ENCODE results near the gene CAMTA1.

Gene CAMTA1

DNA sequence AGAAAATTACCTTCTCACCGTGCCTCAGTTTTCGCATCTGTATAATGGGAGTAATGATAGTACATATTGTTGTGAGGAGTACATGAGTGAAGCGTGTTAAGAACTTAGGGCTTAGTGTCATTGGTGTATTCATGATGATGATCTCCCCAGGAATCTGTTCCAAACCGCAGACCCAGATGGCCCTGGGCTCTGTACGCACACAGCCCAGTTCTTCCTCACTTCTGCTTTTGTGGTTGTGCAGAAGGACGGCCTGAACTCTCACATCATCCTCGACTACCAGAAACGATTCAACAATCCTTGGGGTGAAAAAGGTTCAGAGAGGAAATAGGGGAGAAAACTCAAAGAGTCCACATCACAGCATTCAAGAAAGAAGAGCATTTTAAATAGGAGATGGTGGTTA, 323.0 kb downstream of the CAMTA1 start:
- no peaks in the 10 kb centered on the region for H3K36me3 ChIP-seq (ENCODE audit: control insufficient read depth, insufficient read depth, low read length)
- no peaks in the 10 kb centered on the region for H3K9me3 ChIP-seq (ENCODE audit: control insufficient read depth, low read length)
- H3K4me3 ChIP-seq (ENCODE audit: insufficient read depth, low read depth, low read length): no peak overlapping the region
- H3K27ac ChIP-seq (ENCODE audit: insufficient read depth, low read depth, low read length, poor library complexity, severe bottlenecking): no peak overlapping the region
- no peaks in the 10 kb centered on the region for H3K27me3 ChIP-seq (ENCODE audit: control insufficient read depth, insufficient read depth, low read length, poor library complexity, severe bottlenecking)
- 92 to 97% methylated on average over 8 of the region's 8 CpGs for WGBS, 2 experiments
- peaks cover 4% of the 10 kb centered on the region for H3K4me1 ChIP-seq (ENCODE audit: control insufficient read depth, insufficient read depth, low read length)

GRCh38 chr1:7109901-7110300, 324.6 kb downstream of the CAMTA1 start:
- Histone ChIP-seq H3K36me3 (ENCODE audit: control insufficient read depth, insufficient read depth, low read length) (no peaks in the 10 kb centered on the region), H3K4me1 (ENCODE audit: control insufficient read depth, insufficient read depth, low read length) (peaks cover 4% of the 10 kb centered on the region), H3K4me3 (ENCODE audit: insufficient read depth, low read depth, low read length) (no peak overlapping the region), H3K27ac (ENCODE audit: insufficient read depth, low read depth, low read length, poor library complexity, severe bottlenecking) (no peak overlapping the region), H3K9me3 (ENCODE audit: control insufficient read depth, low read length) (no peaks in the 10 kb centered on the region), H3K27me3 (ENCODE audit: control insufficient read depth, insufficient read depth, low read length, poor library complexity, severe bottlenecking) (no peaks in the 10 kb centered on the region)
- 86 to 92% methylated on average over 3 of the region's 3 CpGs for WGBS, 2 experiments

GRCh38 chr1:7110321-7110720, 325.1 kb downstream of the CAMTA1 start:
- Histone ChIP-seq H3K27me3 (ENCODE audit: control insufficient read depth, insufficient read depth, low read length, poor library complexity, severe bottlenecking) (no peaks in the 10 kb centered on the region), H3K27ac (ENCODE audit: insufficient read depth, low read depth, low read length, poor library complexity, severe bottlenecking) (no peak overlapping the region), H3K9me3 (ENCODE audit: control insufficient read depth, low read length) (no peaks in the 10 kb centered on the region), H3K4me1 (ENCODE audit: control insufficient read depth, insufficient read depth, low read length) (peaks cover 4% of the 10 kb centered on the region), H3K4me3 (ENCODE audit: insufficient read depth, low read depth, low read length) (no peak overlapping the region), H3K36me3 (ENCODE audit: control insufficient read depth, insufficient read depth, low read length) (no peaks in the 10 kb centered on the region)
- WGBS, 2 experiments: 90 to 91% methylated on average over 8 of the region's 8 CpGs

GRCh38 chr1:7111853-7112252, 326.6 kb downstream of the CAMTA1 start:
- Histone ChIP-seq H3K27ac (ENCODE audit: insufficient read depth, low read depth, low read length, poor library complexity, severe bottlenecking) (no peak overlapping the region), H3K36me3 (ENCODE audit: control insufficient read depth, insufficient read depth, low read length) (no peaks in the 10 kb centered on the region), H3K9me3 (ENCODE audit: control insufficient read depth, low read length) (no peaks in the 10 kb centered on the region), H3K4me1 (ENCODE audit: control insufficient read depth, insufficient read depth, low read length) (peaks cover 4% of the 10 kb centered on the region), H3K27me3 (ENCODE audit: control insufficient read depth, insufficient read depth, low read length, poor library complexity, severe bottlenecking) (no peaks in the 10 kb centered on the region), H3K4me3 (ENCODE audit: insufficient read depth, low read depth, low read length) (no peak overlapping the region)
- WGBS, 2 experiments: 91% methylated on average over 10 of the region's 10 CpGs

- Histone ChIP-seq H3K9me3 (ENCODE audit: control insufficient read depth, low read length) (no peaks in the 10 kb centered on the region), H3K27me3 (ENCODE audit: control insufficient read depth, insufficient read depth, low read length, poor library complexity, severe bottlenecking) (no peaks in the 10 kb centered on the region), H3K4me3 (ENCODE audit: insufficient read depth, low read depth, low read length) (no peak overlapping the region), H3K4me1 (ENCODE audit: control insufficient read depth, insufficient read depth, low read length) (peaks cover 5% of the 10 kb centered on the region), H3K36me3 (ENCODE audit: control insufficient read depth, insufficient read depth, low read length) (no peaks in the 10 kb centered on the region), H3K27ac (ENCODE audit: insufficient read depth, low read depth, low read length, poor library complexity, severe bottlenecking) (no peak overlapping the region)
- 94% methylated on average over 7 to 8 of the region's 8 CpGs for WGBS, 2 experiments
Observed at GRCh38 chr1:7113136-7113535, 327.9 kb downstream of the CAMTA1 start.

GRCh38 chr1:7113822-7114221, 328.6 kb downstream of the CAMTA1 start:
- H3K27me3 ChIP-seq (ENCODE audit: control insufficient read depth, insufficient read depth, low read length, poor library complexity, severe bottlenecking): no peaks in the 10 kb centered on the region
- 89 to 97% methylated on average over 6 of the region's 6 CpGs for WGBS, 2 experiments
- no peak overlapping the region for H3K4me3 ChIP-seq (ENCODE audit: insufficient read depth, low read depth, low read length)
- H3K4me1 ChIP-seq (ENCODE audit: control insufficient read depth, insufficient read depth, low read length): peaks cover 6% of the 10 kb centered on the region
- H3K9me3 ChIP-seq (ENCODE audit: control insufficient read depth, low read length): no peaks in the 10 kb centered on the region
- no peak overlapping the region for H3K27ac ChIP-seq (ENCODE audit: insufficient read depth, low read depth, low read length, poor library complexity, severe bottlenecking)
- no peaks in the 10 kb centered on the region for H3K36me3 ChIP-seq (ENCODE audit: control insufficient read depth, insufficient read depth, low read length)

DNA sequence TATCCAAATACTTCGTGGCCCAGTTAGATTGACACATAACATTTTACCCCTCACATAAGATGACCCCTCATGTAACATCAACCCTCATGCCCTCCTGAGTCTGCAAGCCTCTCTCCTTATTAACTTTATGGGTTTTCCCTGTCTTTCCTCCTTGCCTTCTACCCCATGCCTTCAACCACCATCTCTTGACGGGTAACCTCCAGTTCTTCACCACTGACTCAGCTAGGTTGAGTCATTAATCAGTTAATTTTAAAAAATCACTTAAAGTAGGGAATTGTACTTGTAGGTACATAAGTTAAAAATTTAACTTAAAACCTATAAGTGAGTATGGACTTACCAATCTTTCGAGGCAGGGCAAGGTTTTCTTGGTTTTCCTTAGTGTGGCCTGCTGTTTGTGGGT, 330.7 kb downstream of the CAMTA1 start:
- Histone ChIP-seq H3K4me3 (ENCODE audit: insufficient read depth, low read depth, low read length) (no peak overlapping the region), H3K36me3 (ENCODE audit: control insufficient read depth, insufficient read depth, low read length) (no peaks in the 10 kb centered on the region), H3K27ac (ENCODE audit: insufficient read depth, low read depth, low read length, poor library complexity, severe bottlenecking) (no peak overlapping the region), H3K9me3 (ENCODE audit: control insufficient read depth, low read length) (no peaks in the 10 kb centered on the region), H3K27me3 (ENCODE audit: control insufficient read depth, insufficient read depth, low read length, poor library complexity, severe bottlenecking) (no peaks in the 10 kb centered on the region), H3K4me1 (ENCODE audit: control insufficient read depth, insufficient read depth, low read length) (peaks cover 6% of the 10 kb centered on the region)
- 89 to 98% methylated on average over 1 to 3 of the region's 3 CpGs for WGBS, 2 experiments

DNA sequence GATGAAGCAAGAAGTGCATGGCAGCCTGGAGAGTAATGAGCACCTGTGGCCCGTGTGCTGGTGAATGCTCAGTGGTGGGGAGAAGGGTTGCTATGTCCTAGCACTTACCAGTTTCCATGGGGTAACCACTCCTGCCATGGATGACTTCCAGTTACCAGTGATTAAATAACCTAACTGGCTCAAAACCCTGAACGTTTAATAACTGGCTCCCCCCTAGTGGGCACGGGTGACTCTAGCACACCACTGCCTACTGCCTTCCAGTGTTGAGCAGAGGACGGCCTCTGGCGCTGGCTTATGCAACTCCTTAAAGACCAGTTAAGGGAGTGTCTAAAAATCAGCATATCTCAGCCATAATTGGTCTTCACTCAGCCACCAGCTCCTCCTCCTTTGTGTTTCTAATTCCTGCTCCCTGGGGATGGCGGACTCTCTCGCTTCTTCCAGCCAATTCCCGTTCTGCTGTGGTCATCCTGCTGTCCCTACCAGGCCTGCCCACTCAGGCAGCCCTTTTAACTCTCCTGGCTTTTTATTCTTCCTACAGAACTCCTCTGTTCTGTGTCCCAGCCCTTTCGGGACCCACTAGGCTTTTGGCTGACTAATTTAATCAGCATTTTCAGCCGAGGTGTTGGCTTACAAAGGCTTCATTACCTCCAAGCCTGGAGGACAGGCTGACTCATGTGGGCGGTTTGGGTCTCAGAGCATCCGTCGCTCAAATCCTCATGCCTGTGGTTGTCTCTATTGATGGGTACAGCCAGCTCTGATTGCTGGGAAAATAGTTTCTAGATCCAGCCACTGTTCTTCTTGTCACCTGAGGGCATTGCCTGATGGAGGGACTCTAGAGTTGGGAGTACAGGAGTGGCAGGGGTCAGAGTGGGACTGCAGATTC, 332.4 kb downstream of the CAMTA1 start:
- peaks cover 6% of the 10 kb centered on the region for H3K4me1 ChIP-seq (ENCODE audit: control insufficient read depth, insufficient read depth, low read length)
- H3K27ac ChIP-seq (ENCODE audit: insufficient read depth, low read depth, low read length, poor library complexity, severe bottlenecking): peak overlapping the region; percentile 66
- H3K4me3 ChIP-seq (ENCODE audit: insufficient read depth, low read depth, low read length): no peak overlapping the region
- WGBS, 2 experiments: 14 to 17% methylated on average over 13 of the region's 13 CpGs
- H3K9me3 ChIP-seq (ENCODE audit: control insufficient read depth, low read length): no peaks in the 10 kb centered on the region
- no peaks in the 10 kb centered on the region for H3K27me3 ChIP-seq (ENCODE audit: control insufficient read depth, insufficient read depth, low read length, poor library complexity, severe bottlenecking)
- H3K36me3 ChIP-seq (ENCODE audit: control insufficient read depth, insufficient read depth, low read length): no peaks in the 10 kb centered on the region

DNA sequence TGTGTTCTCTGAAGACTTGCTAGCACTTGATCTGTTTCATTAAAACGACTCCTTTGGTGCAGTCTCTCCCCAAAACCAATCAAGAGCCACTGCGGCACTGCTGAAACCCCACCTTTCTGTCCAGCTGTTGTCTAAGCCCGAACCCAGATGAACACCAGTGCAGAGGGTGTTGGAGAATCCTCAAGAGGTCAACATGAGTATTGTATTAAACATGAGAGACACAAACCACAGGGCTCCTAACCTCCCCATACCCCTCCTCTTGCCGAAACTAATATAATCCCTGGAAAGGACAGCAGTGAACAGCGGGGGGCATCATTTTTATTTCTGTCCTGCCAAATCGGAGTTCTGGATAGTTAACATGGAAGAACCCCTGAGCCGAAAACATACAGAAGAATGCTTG, 333.9 kb downstream of the CAMTA1 start:
- Histone ChIP-seq H3K27ac (ENCODE audit: insufficient read depth, low read depth, low read length, poor library complexity, severe bottlenecking) (no peak overlapping the region), H3K4me1 (ENCODE audit: control insufficient read depth, insufficient read depth, low read length) (peaks cover 6% of the 10 kb centered on the region), H3K27me3 (ENCODE audit: control insufficient read depth, insufficient read depth, low read length, poor library complexity, severe bottlenecking) (no peaks in the 10 kb centered on the region), H3K4me3 (ENCODE audit: insufficient read depth, low read depth, low read length) (no peak overlapping the region), H3K36me3 (ENCODE audit: control insufficient read depth, insufficient read depth, low read length) (no peaks in the 10 kb centered on the region), H3K9me3 (ENCODE audit: control insufficient read depth, low read length) (no peaks in the 10 kb centered on the region)
- WGBS, 2 experiments: 91 to 96% methylated on average over 7 of the region's 7 CpGs

DNA sequence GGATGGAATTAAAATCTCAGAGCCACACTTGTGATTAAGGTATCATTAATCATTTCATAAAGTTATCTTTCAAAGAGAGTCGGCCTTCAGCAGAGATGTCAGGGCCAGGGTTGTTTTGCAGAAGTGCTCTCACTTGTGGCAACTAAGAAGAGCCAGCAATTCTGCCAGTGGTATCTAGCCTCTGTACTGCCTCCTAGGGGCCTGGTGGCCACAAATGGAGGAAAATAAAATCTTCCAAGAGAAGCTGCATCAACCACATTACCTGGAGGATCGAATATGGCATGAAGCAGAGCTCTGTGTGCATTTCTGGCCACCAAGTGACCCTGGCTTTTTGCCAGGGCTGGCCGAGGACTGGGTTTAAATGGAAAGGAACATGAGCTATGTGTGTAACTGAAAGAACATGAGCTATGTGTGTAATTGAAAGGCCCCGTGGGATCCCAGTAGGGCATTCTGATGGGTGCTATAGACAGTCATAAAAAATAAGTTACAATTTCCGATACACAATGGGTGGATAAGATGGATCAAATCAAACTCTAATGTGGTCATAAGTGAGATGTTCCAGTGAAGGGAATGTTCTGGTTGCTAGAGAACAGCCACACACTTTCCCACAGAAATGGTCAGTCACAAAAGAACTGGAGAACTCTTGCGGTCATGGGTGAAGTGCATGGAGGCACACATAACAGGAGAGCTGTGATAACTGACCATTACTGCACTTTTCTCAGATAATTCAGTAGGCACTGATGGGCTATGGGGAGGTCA, 335.8 kb downstream of the CAMTA1 start:
- Histone ChIP-seq H3K4me3 (ENCODE audit: insufficient read depth, low read depth, low read length) (no peak overlapping the region), H3K4me1 (ENCODE audit: control insufficient read depth, insufficient read depth, low read length) (peaks cover 6% of the 10 kb centered on the region), H3K36me3 (ENCODE audit: control insufficient read depth, insufficient read depth, low read length) (no peaks in the 10 kb centered on the region), H3K27ac (ENCODE audit: insufficient read depth, low read depth, low read length, poor library complexity, severe bottlenecking) (no peak overlapping the region), H3K27me3 (ENCODE audit: control insufficient read depth, insufficient read depth, low read length, poor library complexity, severe bottlenecking) (no peaks in the 10 kb centered on the region), H3K9me3 (ENCODE audit: control insufficient read depth, low read length) (no peaks in the 10 kb centered on the region)
- 94 to 96% methylated on average over 6 of the region's 6 CpGs for WGBS, 2 experiments
